Measurements from ENCODE around the gene SERPINB4.

Gene SERPINB4

DNA sequence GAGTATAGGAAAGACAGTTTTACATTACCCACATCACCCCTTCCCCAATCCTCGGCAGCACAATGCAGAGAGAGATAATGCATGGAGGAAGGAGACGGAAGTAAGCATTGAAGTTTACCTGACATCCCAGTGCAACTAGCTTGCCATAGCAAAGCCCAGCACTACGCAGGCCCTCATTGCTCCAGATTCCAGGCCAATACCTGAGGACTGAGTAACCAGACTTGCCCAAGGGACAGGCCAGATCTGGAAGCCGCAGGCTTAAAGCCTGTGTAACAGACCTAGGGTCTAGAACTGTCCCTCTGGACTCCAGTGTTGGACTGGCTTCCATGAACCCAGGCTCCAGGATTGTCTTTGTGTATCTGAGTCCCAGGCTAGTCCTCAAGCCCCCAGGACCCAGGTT, 17.6 kb downstream of the SERPINB4 start:
- no peak for DNase-seq

DNA sequence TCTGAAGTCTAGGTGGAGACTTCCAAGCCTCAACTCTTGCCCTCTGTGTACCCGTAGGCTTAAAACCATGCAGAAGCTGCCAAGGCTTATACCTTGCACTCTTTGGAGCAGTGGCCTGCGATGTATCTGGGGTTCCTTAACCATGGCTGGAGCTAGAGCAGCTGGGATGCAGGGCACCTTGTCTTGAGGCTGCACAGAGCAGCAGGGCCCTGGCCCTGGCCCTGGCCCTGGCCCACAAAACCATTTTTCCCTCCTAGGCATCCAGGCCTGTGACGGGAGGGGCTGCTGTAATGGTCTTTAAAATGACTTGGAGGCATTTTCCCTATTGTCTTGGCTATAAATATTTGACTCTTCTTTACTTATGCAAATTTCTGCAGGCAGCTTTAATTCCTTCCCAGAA, 19.2 kb downstream of the SERPINB4 start:
- DNase-seq: no peak

DNA sequence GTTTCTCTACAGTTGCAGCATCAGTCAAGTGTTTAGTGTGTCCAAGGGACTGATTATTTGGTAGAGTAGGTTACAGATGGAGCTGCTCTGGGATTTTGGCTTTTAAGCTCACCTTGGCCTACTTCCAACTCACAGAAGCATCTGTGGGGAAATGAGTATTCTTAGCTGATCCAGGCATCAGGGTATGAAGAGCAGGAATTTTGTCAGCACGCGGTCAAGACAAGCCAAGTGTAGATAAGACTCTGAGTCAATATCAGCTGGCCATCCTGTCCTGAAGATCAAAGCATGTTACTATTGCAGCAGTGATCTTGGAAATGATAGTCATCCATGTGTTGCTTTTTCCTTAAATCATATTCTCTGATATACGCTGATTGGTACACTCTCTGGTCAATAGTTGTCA, 24.4 kb downstream of the SERPINB4 start:
- no peak for DNase-seq

DNA sequence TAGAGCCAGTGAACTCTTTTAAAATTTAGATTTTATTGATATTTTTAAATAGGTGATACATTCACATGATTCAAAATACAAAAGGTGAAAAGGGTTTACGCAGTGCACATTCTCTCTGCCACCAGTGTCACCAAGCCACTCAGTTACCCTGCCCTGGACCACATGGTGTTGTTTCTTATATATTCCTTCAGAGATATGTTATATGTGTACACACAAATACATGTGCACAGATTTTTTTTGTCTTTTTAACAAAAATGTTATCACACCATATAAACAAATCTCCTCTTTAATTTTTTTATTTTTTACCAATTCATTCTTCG, 26.2 kb downstream of the SERPINB4 start:
- DNase-seq: no peak

DNA sequence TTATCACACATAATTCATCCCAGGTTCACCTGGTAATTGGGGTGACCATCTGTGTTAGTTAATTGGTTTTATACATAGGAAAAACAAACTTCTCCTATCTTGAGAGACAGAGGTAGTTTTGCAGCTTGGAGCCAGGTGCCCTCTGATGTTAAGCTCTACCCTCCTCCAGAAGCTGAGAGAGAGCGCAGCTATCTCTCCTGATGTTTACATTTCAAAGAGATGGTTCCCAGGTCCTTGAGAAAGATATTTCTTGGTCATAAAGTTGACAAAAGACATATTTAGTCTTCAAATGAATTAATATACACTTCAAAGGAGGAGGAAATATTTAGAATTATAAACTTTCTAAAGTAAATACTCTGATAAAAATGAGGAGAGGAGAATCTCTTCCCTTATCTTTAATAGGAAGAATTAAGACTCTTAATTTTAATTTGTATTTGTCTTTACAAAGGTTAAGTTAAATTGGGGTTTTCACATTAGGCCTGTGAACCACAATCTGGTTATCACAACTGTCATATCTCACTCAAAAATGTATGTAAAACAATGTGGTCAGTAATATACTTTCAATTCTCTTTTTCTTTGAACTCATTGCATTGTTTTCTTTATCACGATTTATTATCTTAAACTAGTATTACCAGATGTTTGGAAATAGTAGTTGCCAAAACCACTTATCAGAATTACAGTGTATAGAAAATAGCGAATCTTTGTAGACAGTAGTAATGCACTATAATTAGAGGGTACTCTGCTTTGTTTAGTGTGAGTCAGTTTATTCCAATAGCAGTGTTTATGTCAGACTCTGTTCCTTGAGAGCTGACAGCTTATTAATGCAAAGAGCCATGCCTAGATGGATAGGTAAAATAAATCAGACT, 26.8 kb downstream of the SERPINB4 start:
- DNase-seq: no peak

DNA sequence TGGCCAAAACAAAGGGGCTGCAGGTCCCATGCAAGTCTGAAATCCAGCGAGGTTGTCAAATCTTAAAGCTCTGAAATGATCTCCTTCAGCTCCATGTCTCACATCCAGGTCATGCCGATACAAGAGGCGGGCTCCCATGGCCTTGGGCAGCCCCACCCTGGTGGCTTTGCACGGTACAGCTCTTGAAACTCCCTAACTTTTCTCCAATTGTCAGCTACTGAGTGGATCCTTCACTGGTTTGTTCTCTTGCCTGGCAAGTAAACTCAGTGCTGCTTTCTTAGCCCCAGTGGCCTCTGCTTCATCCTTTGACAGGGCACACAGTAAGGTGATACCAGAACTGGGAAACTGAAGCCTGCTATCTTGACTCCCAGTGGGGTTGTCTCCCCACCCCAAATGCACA, 30.6 kb downstream of the SERPINB4 start:
- no peak for DNase-seq

DNA sequence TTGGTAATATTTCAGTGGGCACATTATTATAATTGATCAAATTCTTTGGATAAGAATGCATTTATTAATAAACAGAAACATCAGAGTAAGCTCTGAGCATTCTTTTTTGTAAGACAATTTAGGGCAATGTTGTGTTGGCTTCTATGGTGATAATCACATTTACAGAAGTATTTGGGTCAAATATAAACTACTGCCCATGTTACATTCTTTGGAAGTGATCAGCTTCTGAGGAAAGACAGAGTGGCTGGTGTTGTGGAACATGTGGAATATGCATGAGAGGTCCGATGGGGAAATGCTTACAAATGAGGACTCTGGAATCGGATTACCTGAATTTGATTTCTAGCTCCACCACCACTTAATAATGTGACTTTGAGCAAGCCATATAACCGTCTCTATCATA, 37.5 kb downstream of the SERPINB4 start:
- no peak for DNase-seq

DNA sequence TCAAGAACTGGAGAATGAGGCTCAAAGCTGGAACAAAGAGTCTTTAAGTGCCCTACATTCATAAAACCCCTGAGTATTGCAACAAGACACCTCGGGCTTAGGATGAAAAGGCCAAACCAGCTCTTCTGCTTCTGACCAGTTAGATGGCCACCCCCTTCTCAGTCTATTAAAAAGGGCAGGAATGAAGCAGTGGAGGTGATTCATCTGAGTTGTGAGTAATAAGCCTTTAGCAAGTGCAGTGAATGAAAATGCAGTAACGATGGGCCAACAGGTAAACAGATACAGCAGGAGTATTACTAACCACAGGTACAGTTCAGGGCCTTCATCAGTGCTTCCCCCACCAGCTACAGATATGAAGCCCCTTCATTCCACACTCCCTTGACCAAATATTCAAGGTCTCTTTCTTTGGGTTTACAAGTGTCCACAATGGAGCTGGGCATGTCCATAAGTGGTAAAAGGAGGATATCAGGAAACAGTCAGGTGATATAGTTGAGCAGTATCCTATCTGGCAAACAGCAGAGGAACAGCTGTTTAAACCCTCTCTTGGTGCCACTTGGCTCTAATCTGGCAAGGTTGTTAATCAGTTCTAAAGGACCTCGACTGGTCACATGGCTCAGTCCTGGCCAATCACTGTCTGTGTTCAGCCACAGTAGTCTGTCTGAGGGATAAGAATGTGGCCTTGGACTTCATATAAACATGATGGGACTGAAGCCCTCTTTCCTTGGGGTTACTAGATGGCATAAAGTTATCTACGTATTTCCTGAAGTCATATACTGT, 39.1 kb downstream of the SERPINB4 start:
- DNase-seq: no peak

DNA sequence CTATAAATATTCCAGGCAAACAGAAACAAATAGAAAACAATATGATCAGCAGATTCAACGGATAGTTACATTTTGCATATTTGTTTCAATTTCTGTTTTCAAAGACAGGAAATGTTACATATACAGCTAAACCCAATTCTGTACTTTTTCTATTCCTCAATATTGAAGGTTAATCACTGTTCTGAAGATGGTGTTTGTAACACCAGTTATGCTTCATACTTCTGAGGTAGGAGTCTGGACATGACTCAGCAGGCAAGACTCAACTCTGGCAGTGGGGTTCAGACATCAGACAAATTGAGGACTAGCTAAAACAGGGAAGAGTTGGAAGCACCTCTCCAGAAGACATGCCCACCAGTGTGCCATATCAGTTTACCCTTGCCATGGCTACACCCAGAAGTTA, 40.3 kb downstream of the SERPINB4 start:
- DNase-seq: no peak

DNA sequence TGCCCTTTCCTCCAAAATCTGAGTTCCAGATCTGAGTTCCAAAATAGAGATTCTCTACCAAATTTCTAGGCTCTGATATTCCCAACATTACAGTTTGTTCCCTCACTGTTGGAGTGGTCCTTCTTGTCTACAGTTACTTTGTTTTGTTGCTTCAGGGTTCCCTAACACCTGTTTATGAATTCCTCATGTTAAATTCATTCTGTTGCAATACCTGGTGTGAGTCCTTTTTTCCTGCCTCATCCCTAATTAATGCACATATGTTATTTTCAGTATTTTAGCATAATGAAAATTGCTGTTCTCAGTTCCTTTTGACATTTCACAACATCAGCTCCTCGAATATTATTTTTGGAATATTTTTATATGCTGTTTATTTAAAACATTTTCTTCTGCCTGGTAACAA, 40.7 kb downstream of the SERPINB4 start:
- DNase-seq: no peak

DNA sequence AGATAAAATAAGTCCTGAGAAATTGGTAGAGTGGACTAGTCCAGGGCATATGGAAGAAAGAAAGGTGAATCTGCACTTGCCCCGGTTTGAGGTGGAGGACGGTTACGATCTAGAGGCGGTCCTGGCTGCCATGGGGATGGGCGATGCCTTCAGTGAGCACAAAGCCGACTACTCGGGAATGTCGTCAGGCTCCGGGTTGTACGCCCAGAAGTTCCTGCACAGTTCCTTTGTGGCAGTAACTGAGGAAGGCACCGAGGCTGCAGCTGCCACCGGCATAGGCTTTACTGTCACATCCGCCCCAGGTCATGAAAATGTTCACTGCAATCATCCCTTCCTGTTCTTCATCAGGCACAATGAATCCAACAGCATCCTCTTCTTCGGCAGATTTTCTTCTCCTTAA, 47.1 kb downstream of the SERPINB4 start:
- no peak for DNase-seq

DNA sequence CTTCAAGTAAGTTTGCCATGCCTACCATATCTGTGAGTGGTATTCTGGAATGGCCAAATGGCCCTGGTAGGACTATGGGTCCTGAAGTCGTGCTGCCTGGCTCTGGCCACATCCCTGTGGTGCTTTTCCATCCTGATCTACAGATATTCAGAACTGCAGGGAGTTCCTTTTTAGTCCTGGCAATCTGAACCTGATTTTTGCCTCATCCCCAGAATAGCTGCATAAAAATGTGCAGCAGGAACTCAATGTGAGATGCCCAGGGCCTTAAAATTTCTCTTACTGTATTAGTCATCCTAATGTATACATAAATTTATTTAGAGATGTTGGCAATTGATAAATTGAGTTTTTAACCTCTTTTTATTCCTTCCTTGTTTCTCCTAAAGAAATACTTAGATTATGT, 51.6 kb downstream of the SERPINB4 start:
- no peak for DNase-seq

DNA sequence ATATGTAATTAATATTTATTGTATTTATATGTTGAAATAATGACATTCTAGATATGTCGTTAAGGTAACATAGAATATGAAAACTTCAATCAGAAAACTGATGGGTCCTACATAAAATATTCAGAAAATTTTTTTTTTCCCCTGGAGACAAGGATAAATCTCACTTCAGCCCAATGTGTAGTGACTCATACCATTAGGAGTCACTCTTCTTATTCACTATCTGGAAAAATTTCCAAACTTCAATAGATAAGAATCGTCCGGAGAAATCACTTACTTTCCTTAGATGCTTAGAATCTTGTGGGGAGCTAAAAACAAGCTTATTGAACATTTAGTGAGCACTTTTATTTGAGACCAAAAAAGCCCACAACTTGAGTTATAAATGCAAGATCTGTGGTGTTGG, 52.3 kb downstream of the SERPINB4 start:
- DNase-seq: no peak

DNA sequence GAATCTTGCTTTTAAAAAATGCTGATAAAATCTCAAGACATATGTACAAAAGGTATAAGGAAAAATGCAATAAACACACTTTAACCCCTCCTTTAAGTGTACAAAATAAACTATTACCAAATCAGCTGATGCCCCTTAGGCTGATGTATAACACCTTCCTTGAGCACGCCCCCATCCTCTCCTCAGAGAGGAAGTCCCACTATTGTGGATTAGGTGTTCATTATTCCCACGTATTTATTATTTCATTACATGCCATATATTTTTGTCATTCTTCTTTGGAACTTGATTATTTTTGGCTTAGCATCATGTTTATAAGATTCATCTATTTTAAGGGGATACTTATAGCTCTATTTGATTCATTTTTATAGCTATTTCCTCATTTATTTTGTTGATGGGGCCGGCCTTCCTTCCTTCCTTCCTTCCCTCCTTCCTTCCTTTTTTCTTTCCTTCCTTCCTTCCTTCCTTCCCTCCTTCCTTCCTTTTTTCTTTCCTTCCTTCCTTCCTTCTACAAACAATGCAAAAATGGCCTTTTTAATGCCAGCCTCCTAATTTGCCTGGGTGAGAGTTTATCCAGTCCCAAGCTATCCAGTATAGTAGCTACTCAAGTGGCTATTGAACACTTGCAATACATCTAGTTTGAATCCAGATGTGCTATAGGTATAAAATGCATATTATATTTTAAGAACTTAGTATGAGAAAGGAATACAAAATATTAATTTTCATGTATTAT, 52.9 kb downstream of the SERPINB4 start:
- no peak for DNase-seq

DNA sequence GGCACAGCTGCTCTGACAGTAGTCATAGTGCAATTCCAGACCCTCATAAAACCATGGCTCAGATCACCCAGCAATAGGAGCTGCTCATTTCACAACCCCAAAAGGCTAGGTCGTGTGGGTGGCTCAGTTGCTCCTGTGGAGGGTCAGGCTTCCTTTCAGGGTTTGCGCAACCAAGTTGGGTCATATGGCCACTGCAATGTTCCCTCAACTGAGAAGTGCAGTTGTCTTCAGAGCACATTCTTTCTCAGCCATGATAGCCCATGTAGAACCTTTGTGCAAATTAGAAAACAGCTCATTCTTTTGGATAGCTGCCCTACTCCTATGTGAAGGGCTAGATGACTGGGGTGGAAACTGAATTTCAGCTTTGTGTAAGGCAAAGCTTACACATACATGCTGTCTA, 53.7 kb downstream of the SERPINB4 start:
- DNase-seq: peak; percentile 41

DNA sequence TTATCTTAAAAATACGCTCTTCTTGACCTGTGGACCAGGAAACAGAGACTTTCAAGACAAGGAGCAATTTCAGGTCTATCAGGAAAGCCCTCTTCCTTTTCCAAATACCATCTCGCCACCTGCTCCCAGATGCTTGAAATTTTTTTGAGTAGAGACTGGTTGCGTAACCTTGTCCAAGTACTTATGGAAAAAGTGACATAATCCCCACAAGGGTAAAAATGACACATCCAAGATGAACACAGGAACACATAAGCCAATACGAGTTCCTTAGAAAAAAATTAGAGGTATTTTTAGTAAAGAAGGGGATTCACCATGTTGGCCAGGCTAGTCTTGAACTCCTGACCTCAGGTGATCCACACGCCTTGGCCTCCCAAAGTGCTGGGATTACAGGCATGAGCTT, 55.1 kb downstream of the SERPINB4 start:
- no peak for DNase-seq
